GM12874 (cell line): Measurements from ENCODE around the gene FOXP4.

Experiments
- TF ChIP-seq, protein P1 (sequence below): IDR thresholded peaks from 2 replicates; pipeline ENCODE4 v1.5.1; 2011; ENCODE audit warnings: low read depth, mild to moderate bottlenecking, control low read depth, low read length, moderate library complexity; ENCODE audit not compliant: insufficient read depth

The FOXP4 gene, protein sequence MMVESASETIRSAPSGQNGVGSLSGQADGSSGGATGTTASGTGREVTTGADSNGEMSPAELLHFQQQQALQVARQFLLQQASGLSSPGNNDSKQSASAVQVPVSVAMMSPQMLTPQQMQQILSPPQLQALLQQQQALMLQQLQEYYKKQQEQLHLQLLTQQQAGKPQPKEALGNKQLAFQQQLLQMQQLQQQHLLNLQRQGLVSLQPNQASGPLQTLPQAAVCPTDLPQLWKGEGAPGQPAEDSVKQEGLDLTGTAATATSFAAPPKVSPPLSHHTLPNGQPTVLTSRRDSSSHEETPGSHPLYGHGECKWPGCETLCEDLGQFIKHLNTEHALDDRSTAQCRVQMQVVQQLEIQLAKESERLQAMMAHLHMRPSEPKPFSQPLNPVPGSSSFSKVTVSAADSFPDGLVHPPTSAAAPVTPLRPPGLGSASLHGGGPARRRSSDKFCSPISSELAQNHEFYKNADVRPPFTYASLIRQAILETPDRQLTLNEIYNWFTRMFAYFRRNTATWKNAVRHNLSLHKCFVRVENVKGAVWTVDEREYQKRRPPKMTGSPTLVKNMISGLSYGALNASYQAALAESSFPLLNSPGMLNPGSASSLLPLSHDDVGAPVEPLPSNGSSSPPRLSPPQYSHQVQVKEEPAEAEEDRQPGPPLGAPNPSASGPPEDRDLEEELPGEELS

DNA sequence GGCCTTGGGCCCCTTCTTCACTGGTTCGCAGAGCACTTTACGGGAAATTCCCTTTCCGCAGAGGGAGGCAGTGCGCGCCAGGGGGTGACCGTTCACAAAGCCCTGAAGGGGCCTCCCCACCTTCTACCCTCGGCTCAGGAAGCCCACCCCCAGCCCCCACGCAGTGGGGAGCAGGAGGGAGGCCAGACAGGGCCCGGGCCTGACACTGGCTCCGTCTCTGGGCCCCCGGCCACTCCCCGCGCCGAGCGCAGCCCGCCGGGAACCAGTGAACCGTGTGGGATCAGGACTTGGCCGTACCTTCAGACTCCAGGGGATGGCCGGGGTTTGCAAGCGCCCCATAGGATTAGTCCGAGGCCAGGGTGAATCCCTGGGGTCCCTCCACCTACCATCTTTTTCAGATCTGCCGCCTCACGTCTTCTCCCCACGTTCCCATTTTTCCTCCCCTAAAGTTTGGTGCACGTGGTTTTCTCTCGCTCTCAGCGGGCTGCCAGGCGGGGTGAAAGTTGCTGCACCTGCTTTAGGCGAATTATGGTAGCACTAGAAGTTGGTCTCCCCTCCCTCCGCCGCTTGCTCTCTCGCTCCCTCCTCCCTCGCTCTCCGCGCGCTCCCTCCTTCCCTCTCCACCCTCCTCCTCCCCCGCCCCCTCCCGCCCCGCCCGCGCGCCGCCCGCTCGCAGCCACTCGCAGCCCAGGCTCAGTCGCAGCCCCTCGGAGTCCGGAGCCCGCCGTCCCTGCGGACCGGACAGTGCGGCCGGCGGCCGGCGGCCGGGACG lies at the start of gene FOXP4:
Gene FOXP4, plus strand, starts transcription at position 679 of the 772 bp plus-strand sequence. CDS start 19,380 bp downstream, outside the sequence.
- TF ChIP-seq, protein P1, sequence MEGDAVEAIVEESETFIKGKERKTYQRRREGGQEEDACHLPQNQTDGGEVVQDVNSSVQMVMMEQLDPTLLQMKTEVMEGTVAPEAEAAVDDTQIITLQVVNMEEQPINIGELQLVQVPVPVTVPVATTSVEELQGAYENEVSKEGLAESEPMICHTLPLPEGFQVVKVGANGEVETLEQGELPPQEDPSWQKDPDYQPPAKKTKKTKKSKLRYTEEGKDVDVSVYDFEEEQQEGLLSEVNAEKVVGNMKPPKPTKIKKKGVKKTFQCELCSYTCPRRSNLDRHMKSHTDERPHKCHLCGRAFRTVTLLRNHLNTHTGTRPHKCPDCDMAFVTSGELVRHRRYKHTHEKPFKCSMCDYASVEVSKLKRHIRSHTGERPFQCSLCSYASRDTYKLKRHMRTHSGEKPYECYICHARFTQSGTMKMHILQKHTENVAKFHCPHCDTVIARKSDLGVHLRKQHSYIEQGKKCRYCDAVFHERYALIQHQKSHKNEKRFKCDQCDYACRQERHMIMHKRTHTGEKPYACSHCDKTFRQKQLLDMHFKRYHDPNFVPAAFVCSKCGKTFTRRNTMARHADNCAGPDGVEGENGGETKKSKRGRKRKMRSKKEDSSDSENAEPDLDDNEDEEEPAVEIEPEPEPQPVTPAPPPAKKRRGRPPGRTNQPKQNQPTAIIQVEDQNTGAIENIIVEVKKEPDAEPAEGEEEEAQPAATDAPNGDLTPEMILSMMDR, result no peak

DNA sequence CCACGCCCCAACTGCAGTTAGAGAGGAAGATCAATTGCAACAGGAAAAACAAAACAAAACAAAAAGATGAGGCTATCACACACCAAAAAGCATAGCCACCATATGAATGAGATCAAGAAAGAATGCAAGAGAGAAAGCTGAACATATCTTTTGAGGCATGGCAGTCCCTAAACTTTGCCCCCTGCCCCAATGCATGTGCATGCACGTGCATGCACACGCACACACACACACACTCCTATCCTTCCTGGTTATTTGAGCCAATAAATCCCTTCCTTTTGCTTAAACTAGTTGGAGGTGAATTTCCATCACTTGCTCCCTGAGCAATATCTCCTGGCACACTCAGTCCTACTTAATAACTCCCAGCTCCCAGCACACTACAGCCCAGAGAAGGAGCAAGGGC lies 48.6 kb upstream of the FOXP4 start:
- TF ChIP-seq, protein P1, result no peak

DNA sequence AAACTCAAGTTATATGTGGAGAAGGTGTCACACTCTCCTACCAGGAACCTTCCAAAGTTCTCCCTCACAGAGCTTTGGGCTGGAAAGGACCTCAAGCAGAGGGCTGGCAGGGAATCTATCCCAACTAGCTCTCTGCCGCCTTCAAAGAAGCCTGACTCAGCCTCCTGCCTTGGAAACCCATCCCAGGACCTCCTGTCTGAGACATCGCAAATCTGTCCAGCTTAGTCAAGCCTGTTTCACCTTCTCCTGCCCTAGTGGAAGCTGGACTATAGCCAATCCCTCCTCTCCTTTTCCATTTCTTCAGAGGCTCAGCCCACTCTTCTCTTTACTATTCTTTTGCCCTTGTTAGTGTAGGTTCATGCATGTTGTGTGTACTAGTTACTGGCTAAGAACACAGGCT lies 48.2 kb upstream of the FOXP4 start:
- TF ChIP-seq, protein P1, result no peak

DNA sequence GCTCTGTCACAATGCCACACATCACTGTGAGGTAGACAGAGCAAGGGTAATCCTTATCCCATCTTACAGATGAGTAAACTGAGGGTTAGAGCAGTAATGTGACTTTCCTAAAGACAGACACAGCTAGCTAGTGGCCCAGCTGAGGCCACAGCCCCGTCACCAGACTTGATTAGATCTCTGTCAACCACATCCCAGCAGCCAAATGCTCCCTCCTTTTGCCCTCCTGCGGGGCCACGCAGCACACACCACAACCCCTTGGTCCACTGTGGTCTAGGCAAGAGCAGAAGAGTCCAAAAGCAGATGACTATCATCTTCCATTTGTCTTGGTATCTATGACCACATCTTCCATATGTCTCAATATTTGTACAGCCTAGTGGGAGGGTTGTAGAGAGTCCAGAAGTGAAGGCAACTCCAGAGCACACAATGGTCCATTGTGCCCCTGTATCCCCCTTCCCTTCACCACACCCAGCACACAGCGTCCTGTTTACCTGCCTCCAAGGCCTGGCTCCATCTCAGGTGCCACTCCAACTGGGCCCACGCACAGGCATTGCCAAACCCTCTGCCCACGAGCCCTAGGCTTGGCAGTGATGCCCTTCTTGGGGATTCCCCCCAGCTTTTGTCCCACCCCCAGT lies 47.1 kb upstream of the FOXP4 start:
- TF ChIP-seq, protein P1, result no peak

DNA sequence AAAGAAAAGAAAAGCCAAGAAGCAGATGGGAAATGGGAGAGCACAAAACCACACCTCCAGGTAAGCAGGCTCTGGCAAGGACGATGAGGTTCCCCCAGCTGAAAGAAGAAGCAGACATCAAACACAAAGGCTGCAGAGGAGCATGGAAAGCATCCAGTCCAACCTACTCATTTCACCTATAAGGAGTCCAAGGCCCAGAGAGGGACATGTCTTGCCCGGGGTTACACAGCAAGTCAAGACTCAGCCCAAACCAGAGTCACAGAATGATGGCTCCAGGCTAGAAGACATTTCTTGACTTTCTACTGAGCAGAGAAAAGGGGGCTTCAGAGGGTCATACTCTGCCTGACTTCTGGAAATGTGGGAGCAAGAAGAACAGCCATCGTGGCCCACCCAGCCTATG lies 45.6 kb upstream of the FOXP4 start:
- TF ChIP-seq, protein P1, result no peak

DNA sequence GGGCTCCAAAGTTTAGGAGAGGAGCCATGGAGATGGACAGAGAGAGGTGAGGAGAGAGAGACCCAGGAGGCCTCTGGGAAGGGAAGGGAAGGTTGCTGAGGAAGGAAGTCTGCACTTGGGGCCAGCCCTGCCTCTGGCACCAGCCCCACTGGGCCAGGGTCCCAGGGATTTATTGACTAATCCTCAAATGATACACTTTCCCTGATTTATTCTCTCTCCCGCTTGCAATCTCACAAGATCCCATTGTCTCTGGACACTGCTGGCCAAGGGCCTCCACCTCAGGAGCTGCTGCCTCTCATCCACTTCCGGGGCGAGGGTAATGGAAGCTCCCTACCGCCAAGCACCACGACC lies 43.6 kb upstream of the FOXP4 start:
- TF ChIP-seq, protein P1, result no peak
